HepG2 (cell line): ENCODE data around the gene SLC16A3. TPM values are rescaled to one million over a fixed set of nuclear protein-coding genes. Genes with fewer than 3 reads are reported as not detected.

ENCODE experiments used
- AHDC1 ChIP-seq: sonication (generic); formaldehyde crosslinking; IDR thresholded peaks from 2 replicates; pipeline ENCODE4 v1.5.1; 2020; ENCODE audit warnings: mild to moderate bottlenecking, missing genetic modification reagents, borderline replicate concordance
- DDIT3 ChIP-seq: sonication (generic); formaldehyde crosslinking; IDR thresholded peaks from 2 replicates; pipeline ENCODE4 v1.4.0; 2020; ENCODE audit warnings: mild to moderate bottlenecking, missing genetic modification reagents
- FOXO1 ChIP-seq: sonication (generic); formaldehyde crosslinking; IDR thresholded peaks from 2 replicates; pipeline ENCODE4 v1.4.0; 2020; ENCODE audit warnings: missing genetic modification reagents
- JUN ChIP-seq: sonication (generic); formaldehyde crosslinking; IDR thresholded peaks from 2 replicates; pipeline ENCODE4 v1.4.0; 2020; ENCODE audit warnings: mild to moderate bottlenecking, missing genetic modification reagents
- KDM5A ChIP-seq: fragments of 200-600 bp; sonication (generic); IDR thresholded peaks from 2 replicates; pipeline ENCODE4 v1.7.0; 2018; ENCODE audit warnings: antibody characterized with exemption, mild to moderate bottlenecking, low read length, borderline replicate concordance
- MAFF ChIP-seq: IDR thresholded peaks from 2 replicates; pipeline ENCODE4 v1.6.1; 2011; ENCODE audit warnings: low read depth, low read length, improper control_type of control experiment
- MEIS2 ChIP-seq: sonication (generic); formaldehyde crosslinking; IDR thresholded peaks from 2 replicates; pipeline ENCODE4 v1.9.0; 2021; ENCODE audit warnings: mild to moderate bottlenecking, missing genetic modification reagents
- MLXIP ChIP-seq: sonication (generic); formaldehyde crosslinking; IDR thresholded peaks from 2 replicates; pipeline ENCODE4 v1.9.0; 2021; ENCODE audit warnings: missing genetic modification reagents, borderline replicate concordance
- MYPOP ChIP-seq: sonication (generic); formaldehyde crosslinking; IDR thresholded peaks from 2 replicates; pipeline ENCODE4 v1.8.1; 2023; ENCODE audit warnings: mild to moderate bottlenecking, moderate library complexity, missing genetic modification reagents
- TBX3 ChIP-seq: fragments of 450-650 bp; IDR thresholded peaks from 2 replicates; pipeline ENCODE4 v1.6.1; 2017; ENCODE audit warnings: antibody characterized with exemption, mild to moderate bottlenecking, inconsistent platforms, borderline replicate concordance
- ZBTB10 ChIP-seq: sonication (generic); formaldehyde crosslinking; IDR thresholded peaks from 2 replicates; pipeline ENCODE4 v1.4.0; 2020; ENCODE audit warnings: missing genetic modification reagents, borderline replicate concordance
- ZIK1 ChIP-seq: sonication (generic); formaldehyde crosslinking; IDR thresholded peaks from 2 replicates; pipeline ENCODE4 v1.5.0; 2020; ENCODE audit warnings: mild to moderate bottlenecking, low read depth, missing genetic modification reagents, borderline replicate concordance
- ZNF615 ChIP-seq: sonication (generic); formaldehyde crosslinking; IDR thresholded peaks from 2 replicates; pipeline ENCODE4 v1.5.0; 2020; ENCODE audit warnings: mild to moderate bottlenecking, missing genetic modification reagents, borderline replicate concordance
- polyA plus RNA-seq, 8 experiments: library from polyadenylated mRNA; depleted of rRNA in 3 of 8; stranded (reverse) in 7 of 8; unstranded in 1 of 8; fragments of >200 nt; fragmentation: Illumina TruSeq in 4 of 8; extraction: Trizol in 4 of 8; gene quantifications; 2 replicates each; pipeline versions ENCODE4 v1.2.1 to v1.2.3, GENCODE V29; 2011 to 2016; ENCODE audit warnings: low read depth in 4 of 8, missing spikeins in 1 of 8, mixed read lengths in 1 of 8; ENCODE audit not compliant: insufficient read depth in 1 of 8
- total RNA-seq, 5 experiments: library from RNA; depleted of rRNA; stranded (reverse); fragments of >200 nt; fragmentation: Illumina TruSeq; extraction: Trizol; gene quantifications; 2 replicates each; pipeline ENCODE4 v1.2.3, GENCODE V29; 2016; ENCODE audit warnings: low read depth in 1 of 5

Gene SLC16A3
- total and polyA plus RNA-seq, 2 of the 13 experiments (the other 11 are each of a cell fraction or from before 2014, with no cell fraction given), result 242 to 349 TPM

- TF ChIP-seq MLXIP (CRISPR knock-in tag), result peak; percentile 92
- TF ChIP-seq MEIS2, result peak; percentile 96
- TF ChIP-seq TBX3, result 0 out of 2 replicates have a peak, but pooled peaks have one; percentile 13
- TF ChIP-seq DDIT3, result no peak
- peak; percentile 94 for TF ChIP-seq ZBTB10 (CRISPR knock-in tag)
- no peak for TF ChIP-seq KDM5A
- peak; percentile 96 for TF ChIP-seq ZIK1
- TF ChIP-seq MAFF, result no peak
- peak; percentile 85 for TF ChIP-seq JUN (CRISPR knock-in tag)
- peak; percentile 73 for TF ChIP-seq FOXO1 (CRISPR knock-in tag)
- TF ChIP-seq ZNF615 (CRISPR knock-in tag), result peak; percentile 60; the same call in 1 of the 2 replicates
- TF ChIP-seq AHDC1 (CRISPR knock-in tag), result peak; percentile 32; the same call in 1 of the 2 replicates
- TF ChIP-seq MYPOP (CRISPR knock-in tag), result peak; percentile 93
These were observed 7.5 kb downstream of the SLC16A3 start (continued) for GRCh38 chr17:82236142-82236971.
